VCaP (cell line): ENCODE measurements around the gene CACNA1I.

Experiments
- H3K27ac ChIP-seq: fragments of 450-650 bp; 2 replicates; pipeline ENCODE4 v1.5.1; 2017
- TF ChIP-seq, protein P1 (sequence below): fragments of 450-650 bp; conservative IDR thresholded peaks from 2 replicates; pipeline ENCODE4 v1.5.1; 2017; ENCODE audit warnings: mild to moderate bottlenecking, moderate library complexity

The CACNA1I gene

DNA sequence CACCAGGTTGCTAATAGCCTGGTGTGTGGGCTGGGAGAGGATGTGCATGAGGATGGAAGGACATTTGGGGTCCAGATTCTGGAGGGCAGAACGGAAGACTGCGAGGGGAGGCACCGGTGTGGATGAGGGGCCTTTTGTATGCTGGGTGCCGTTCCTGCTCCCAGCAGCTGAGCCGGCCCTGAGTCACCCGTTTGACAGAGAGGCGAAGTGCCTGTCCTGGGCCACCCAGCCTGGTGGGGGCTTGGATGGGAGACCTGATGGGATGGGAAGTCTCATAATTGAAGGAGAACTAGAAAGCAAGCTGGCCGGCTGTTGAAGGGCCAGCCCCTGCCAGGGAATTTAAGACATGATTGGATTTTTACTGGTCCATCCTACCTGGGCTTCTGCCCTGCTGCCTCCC is 10.8 kb downstream of the CACNA1I start:
- H3K27ac ChIP-seq = no peak overlapping the region
- TF ChIP-seq, protein P1, sequence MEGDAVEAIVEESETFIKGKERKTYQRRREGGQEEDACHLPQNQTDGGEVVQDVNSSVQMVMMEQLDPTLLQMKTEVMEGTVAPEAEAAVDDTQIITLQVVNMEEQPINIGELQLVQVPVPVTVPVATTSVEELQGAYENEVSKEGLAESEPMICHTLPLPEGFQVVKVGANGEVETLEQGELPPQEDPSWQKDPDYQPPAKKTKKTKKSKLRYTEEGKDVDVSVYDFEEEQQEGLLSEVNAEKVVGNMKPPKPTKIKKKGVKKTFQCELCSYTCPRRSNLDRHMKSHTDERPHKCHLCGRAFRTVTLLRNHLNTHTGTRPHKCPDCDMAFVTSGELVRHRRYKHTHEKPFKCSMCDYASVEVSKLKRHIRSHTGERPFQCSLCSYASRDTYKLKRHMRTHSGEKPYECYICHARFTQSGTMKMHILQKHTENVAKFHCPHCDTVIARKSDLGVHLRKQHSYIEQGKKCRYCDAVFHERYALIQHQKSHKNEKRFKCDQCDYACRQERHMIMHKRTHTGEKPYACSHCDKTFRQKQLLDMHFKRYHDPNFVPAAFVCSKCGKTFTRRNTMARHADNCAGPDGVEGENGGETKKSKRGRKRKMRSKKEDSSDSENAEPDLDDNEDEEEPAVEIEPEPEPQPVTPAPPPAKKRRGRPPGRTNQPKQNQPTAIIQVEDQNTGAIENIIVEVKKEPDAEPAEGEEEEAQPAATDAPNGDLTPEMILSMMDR = no peak

- TF ChIP-seq, protein P1 = no peak
- H3K27ac ChIP-seq = no peak overlapping the region
Measured at GRCh38 chr22:39583066-39583667, 12.6 kb downstream of the CACNA1I start.

GRCh38 chr22:39589875-39590274 is 19.3 kb downstream of the CACNA1I start:
- TF ChIP-seq, protein P1 = no peak
- H3K27ac ChIP-seq = no peak overlapping the region

- H3K27ac ChIP-seq = no peak overlapping the region
- TF ChIP-seq, protein P1 = no peak
Measured at GRCh38 chr22:39592081-39593065, 21.8 kb downstream of the CACNA1I start.

DNA sequence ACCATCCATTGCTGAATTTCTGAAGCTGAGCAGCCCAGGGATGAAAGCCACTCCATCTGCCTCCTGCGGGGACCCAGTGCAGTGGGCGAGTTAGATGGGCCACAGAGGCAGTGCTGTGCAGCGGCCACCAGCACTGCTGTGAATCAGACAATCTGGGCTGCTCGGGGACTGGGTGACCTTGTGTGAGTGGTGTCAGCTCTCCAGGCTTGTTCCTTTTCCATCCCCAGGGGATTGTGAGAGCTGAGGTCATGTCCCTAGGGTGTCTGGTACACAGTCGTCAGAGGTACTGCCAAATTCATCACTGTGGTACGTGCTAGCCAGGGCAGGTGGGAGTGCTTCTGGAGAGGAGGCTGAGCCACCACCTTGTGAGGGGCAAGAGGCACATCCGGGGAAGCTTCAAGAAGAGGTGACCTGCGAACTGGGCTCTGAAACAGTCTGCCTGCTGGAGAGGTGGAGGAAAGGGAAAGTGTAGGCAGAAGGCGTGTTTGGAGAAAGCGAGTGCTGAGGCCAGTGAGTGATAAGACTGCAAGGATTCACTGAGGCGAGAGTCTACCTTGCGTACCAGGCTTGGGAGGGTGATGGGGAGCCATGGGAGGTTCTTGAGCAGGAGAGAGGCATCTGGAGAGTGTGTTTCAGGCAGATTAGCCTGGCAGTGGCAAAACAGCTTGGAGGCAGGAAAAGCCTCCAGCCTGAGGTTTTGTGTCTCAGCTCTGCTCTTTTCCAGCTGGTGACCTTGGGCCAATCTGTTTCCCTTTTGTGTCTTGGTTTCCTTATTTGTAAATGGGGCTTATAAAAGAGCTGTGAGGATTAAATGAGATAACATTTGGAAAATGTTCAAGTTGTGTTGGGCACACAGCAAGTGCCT is 22.7 kb downstream of the CACNA1I start:
- TF ChIP-seq, protein P1 = no peak
- no peak overlapping the region for H3K27ac ChIP-seq

DNA sequence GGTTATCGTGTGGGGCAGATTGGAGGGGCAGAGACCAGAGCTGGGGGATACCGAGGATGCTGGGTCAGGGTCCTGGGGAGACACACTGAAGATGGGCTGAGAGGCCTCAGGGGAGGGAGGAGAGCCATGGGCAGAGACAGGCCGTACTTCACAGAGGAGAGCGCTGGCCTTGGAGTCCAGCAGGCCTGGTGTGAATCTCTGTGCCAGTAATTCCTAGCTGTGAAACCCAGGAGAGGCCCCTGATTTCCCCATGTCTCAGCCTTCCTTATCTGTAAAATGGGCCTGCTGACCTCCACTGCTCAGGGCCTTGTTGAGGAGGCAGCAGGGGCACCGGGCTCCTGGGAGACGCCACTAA is 23.4 kb downstream of the CACNA1I start:
- no peak overlapping the region for H3K27ac ChIP-seq
- TF ChIP-seq, protein P1 = no peak

- H3K27ac ChIP-seq = no peak overlapping the region
Measured at GRCh38 chr22:39594411-39594810, 23.9 kb downstream of the CACNA1I start.

More at GRCh38 chr22:39594411-39594810, 23.9 kb downstream of the CACNA1I start:
- TF ChIP-seq, protein P1 = no peak
